GM12873 (cell line): Measurements from ENCODE around the gene NLGN3.

Source experiments
- CTCF ChIP-seq: IDR thresholded peaks from 2 replicates; pipeline ENCODE4 v1.5.1; 2012; ENCODE audit warnings: low read depth, mild to moderate bottlenecking, moderate library complexity, low read length, control low read depth; ENCODE audit not compliant: insufficient read depth; ENCODE audit errors: missing control alignments

NLGN3 gene

DNA sequence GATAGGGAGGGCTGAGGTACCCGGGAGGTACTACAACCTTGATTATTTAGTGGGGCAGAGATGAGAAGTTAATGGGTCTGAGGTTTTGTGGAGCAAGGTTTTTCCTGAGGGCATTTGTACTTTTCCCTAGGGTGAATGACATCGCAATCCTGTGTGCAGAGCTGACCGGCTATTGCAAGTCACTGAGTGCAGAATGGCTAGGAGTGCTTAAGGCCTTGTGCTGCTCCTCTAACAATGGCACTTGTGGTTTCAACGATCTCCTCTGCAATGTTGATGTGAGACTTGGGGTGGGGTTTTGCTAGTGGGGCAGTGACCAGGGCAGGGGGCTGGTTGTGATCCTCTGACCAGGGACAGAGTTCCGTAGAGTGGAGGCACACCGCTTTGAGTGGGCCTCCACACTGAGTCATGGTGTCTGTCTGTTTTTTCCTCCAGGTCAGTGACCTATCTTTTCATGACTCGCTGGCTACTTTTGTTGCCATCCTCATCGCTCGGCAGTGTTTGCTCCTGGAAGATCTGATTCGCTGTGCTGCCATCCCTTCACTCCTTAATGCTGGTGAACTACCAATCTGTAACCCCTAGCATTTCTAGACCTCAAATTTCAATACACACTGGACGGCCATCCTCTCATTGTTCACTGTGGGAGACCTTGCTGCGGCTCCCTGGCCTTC lies 16.3 kb upstream of the NLGN3 start:
- TF ChIP-seq CTCF: no peak

DNA sequence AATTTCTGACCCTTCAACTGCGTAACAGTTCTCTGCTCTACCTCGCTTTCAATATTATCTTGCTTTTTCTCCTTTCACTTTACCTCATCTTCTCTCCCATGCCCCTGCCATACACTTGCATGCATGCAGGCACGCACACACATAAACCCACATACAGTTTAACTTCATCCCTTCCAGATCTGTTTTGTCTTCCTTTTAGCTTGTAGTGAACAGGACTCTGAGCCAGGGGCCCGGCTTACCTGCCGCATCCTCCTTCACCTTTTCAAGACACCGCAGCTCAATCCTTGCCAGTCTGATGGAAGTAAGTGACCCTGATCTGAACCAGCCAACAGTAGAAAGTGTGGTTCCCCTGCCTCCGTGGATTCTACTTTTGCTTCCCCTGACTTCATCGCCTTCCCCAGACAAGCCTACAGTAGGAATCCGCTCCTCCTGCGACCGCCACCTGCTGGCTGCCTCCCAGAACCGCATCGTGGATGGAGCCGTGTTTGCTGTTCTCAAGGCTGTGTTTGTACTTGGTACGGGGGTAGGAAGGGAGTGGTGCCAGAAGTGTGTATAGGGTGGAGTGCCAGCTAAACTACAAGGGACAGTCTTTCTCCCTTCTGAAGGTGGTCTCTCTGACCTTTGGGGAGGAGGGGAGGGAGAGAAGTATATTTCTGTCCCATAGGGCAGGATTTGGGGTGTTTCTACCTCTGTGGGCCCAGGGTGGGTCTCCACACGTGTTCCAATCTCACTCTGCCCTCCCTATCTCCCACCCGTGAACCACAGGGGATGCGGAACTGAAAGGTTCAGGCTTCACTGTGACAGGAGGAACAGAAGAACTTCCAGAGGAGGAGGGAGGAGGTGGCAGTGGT lies 15.5 kb upstream of the NLGN3 start:
- TF ChIP-seq CTCF: peak; percentile 94

DNA sequence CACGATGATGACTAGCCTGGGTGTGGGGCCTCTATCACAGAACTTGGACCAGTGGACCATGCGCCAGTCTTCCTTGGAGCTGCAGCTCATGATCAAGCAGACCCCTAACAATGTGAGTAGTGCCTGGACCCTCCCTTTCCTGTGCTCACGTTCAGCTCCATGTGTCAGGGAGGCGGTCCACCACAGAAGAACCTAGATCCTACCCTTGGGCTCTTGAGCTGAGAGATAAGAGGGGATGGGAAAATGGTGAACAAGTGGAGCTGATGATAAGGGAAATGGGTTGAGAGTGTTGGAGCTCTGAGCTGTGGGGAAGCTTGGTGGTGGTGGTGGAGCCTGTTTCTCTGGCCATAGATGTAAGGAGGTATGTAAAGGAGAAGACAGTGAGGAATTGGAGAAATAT lies 13.1 kb upstream of the NLGN3 start:
- no peak for TF ChIP-seq CTCF

DNA sequence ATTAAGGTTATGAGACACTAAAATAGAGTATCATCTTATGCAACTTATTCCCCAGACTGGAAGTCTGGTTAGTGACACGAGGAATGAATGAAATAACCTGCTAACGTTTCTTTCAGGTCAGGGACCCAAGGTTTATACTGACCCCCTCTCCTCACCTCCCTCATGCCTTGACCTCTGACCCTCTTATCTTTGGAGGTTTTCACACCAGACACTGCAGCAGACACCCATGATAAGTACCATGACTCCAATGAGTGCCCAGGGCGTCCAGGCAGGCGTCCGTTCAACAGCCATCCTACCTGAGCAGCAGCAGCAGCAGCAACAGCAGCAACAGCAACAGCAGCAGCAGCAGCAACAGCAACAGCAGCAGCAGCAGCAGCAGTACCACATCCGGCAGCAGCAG lies 4.2 kb upstream of the NLGN3 start:
- TF ChIP-seq CTCF: no peak

- no peak for TF ChIP-seq CTCF
These were observed 1.1 kb upstream of the NLGN3 start for GRCh38 chrX:71143508-71143907.

GRCh38 chrX:71147496-71148277 lies 3.0 kb downstream of the NLGN3 start:
- no peak for TF ChIP-seq CTCF

GRCh38 chrX:71148278-71148663 lies 3.6 kb downstream of the NLGN3 start:
- no peak for TF ChIP-seq CTCF
